Hindlimb muscle (tissue), 1 donor: ENCODE data around the gene NUTF2. TPM values are rescaled to one million over a fixed set of nuclear protein-coding genes. Genes with fewer than 3 reads are reported as not detected.
"Not testable (repeated sequence)": the region's sequence is repeated elsewhere in the genome, so short reads cannot be mapped to it uniquely, and the experiment has no call there.

Experiments used
- DNase-seq: peaks from one replicate; pipeline ENCODE4 v3.0.0-alpha.2; 2013
- polyA plus RNA-seq: library from polyadenylated mRNA; unstranded; fragments of 120-200 nt; gene quantifications from one replicate; pipeline ENCODE4 v1.2.1, GENCODE V29; 2013; ENCODE audit not compliant: insufficient read length

The NUTF2 gene
- polyA plus RNA-seq, 1 donor: 127 TPM

- DNase-seq: no peak
Observed at GRCh38 chr16:67886387-67886786, 39.7 kb downstream of the NUTF2 start.

- DNase-seq: no peak
Observed at GRCh38 chr16:67888331-67888730, 41.6 kb downstream of the NUTF2 start.

GRCh38 chr16:67892375-67892774, 45.6 kb downstream of the NUTF2 start:
- DNase-seq: no peak

GRCh38 chr16:67892899-67893742, 46.4 kb downstream of the NUTF2 start, which contains the start of gene PSKH1:
Gene PSKH1 (plus strand): TSS chr16:67893254. CDS start chr16:67908750, 15,496 bp downstream.
- peak; percentile 95 for DNase-seq

GRCh38 chr16:67893743-67894399, 47.1 kb downstream of the NUTF2 start:
- no peak for DNase-seq

- DNase-seq: no peak
Observed at GRCh38 chr16:67897231-67897630, 50.5 kb downstream of the NUTF2 start.

- DNase-seq: no peak
Observed at GRCh38 chr16:67901734-67902133, 55.0 kb downstream of the NUTF2 start.

GRCh38 chr16:67902831-67903230, 56.1 kb downstream of the NUTF2 start:
- no peak for DNase-seq

GRCh38 chr16:67907397-67908180, 60.9 kb downstream of the NUTF2 start:
- DNase-seq: no peak

GRCh38 chr16:67909056-67909742, 62.5 kb downstream of the NUTF2 start:
- DNase-seq: no peak

- no peak for DNase-seq
Observed at GRCh38 chr16:67910158-67910557, 63.4 kb downstream of the NUTF2 start.

- DNase-seq: no peak
Observed at GRCh38 chr16:67914758-67915495, 68.2 kb downstream of the NUTF2 start.

GRCh38 chr16:67915496-67915769, 68.7 kb downstream of the NUTF2 start:
- DNase-seq: not testable (repeated sequence)

- DNase-seq: no peak
Observed at GRCh38 chr16:67915831-67916723, 69.3 kb downstream of the NUTF2 start.

GRCh38 chr16:67917140-67917851, 70.6 kb downstream of the NUTF2 start:
- DNase-seq: no peak

- DNase-seq: no peak
Observed at GRCh38 chr16:67917852-67918236, 71.1 kb downstream of the NUTF2 start.

GRCh38 chr16:67919622-67920221, 73.0 kb downstream of the NUTF2 start:
- no peak for DNase-seq
